K562 (cell line): ENCODE results near the gene RAD52. TPM values are rescaled to one million over a fixed set of nuclear protein-coding genes. Genes with fewer than 3 reads are reported as not detected.

ENCODE experiments used
- ATAC-seq: fragments of 200-7000 bp; cut with Tn5 transposase; 3 replicates; pipeline ENCODE4 v1.9.1; 2020; ENCODE audit warnings: moderate library complexity
- BruUV-seq: library from RNA; stranded (reverse); fragments of 400-500 nt; replicated peaks from 2 replicates; lab custom pipeline; 2021; lab: Mats Ljungman, UMichigan
- CTCF ChIA-PET: fragments of 300-600 bp; formaldehyde crosslinking; extraction: SDS; loops from one replicate; lab custom pipeline; 2021; ENCODE audit warnings: low intra/inter-chr PET ratio; lab: Yijun Ruan, JAX
- POLR2A ChIA-PET: fragments of 300-600, 350-650 bp; sonication (Branson Sonifier 250); formaldehyde crosslinking; extraction: SDS; loops from one replicate; lab custom pipeline; 2021; ENCODE audit warnings: antibody characterized with exemption, inconsistent platforms; lab: Yijun Ruan, JAX
- DNase-seq, 4 experiments: peaks; one replicate each; pipeline versions ENCODE4 v3.0.0 to v3.0.0-alpha.2; 2011 to 2018; ENCODE audit warnings: low spot score in 3 of 4, mixed read lengths in 3 of 4; ENCODE audit errors: extremely low read depth in 1 of 4
- FAIRE-seq: peaks from 2 replicates; lab custom pipeline; 2011; peaks lifted over from hg19 to GRCh38; lab: Jason Lieb, UNC
- H2AFZ ChIP-seq: 2 replicates; pipeline ENCODE4 v1.6.0; 2011; ENCODE audit warnings: low read depth, low read length, control low read depth, inconsistent platforms
- H3K27ac ChIP-seq: fragments of 200-600 bp; 3 replicates; pipeline ENCODE4 v1.8.0; 2011; ENCODE audit warnings: low read depth, mild to moderate bottlenecking, control low read depth, inconsistent platforms, low read length, moderate library complexity, mixed read lengths; ENCODE audit errors: extremely low read depth
- H3K27me3 ChIP-seq, 2 experiments: fragments of 300-600 bp in 1 of 2; 2 replicates in 1 of 2; 3 replicates in 1 of 2; pipeline versions ENCODE4 v1.6.0 to v1.8.0; 2011; ENCODE audit warnings: inconsistent platforms in 2 of 2, low read length in 2 of 2, mild to moderate bottlenecking in 1 of 2, mixed read lengths in 1 of 2, moderate library complexity in 1 of 2; ENCODE audit not compliant: control insufficient read depth in 2 of 2, insufficient read depth in 2 of 2
- H3K36me3 ChIP-seq: fragments of 300-600 bp; 3 replicates; pipeline ENCODE4 v1.8.0; 2011; ENCODE audit warnings: mild to moderate bottlenecking, low read length, inconsistent platforms; ENCODE audit not compliant: control insufficient read depth, insufficient read depth
- H3K4me1 ChIP-seq, 2 experiments: fragments of 200-600 bp in 1 of 2; replicated peaks in 1 of 2; 2 replicates in 1 of 2; 3 replicates in 1 of 2; pipeline versions ENCODE4 v1.5.1 to v1.8.0; 2011; ENCODE audit warnings: inconsistent platforms in 2 of 2, low read length in 2 of 2, mild to moderate bottlenecking in 1 of 2, mixed read lengths in 1 of 2, moderate library complexity in 1 of 2; ENCODE audit not compliant: control insufficient read depth in 2 of 2, insufficient read depth in 2 of 2
- H3K4me2 ChIP-seq: 2 replicates; pipeline ENCODE4 v1.6.1; 2011; ENCODE audit warnings: low read length, control low read depth, inconsistent platforms, mixed read lengths; ENCODE audit not compliant: insufficient read depth
- H3K4me3 ChIP-seq: fragments of 200-600 bp; sonication (generic), shearing (Covaris generic); 2 replicates; pipeline ENCODE4 v1.5.1; 2016; ENCODE audit warnings: control low read depth, inconsistent platforms
- H3K79me2 ChIP-seq: fragments of 200-600 bp; 3 replicates; pipeline ENCODE4 v1.8.0; 2011; ENCODE audit warnings: low read length, inconsistent platforms; ENCODE audit not compliant: control insufficient read depth, insufficient read depth
- H3K9ac ChIP-seq, 2 experiments: 2 replicates each; pipeline versions ENCODE4 v1.6.0 to v1.6.1; 2011; ENCODE audit warnings: low read depth in 2 of 2, low read length in 2 of 2, control low read depth in 1 of 2, inconsistent platforms in 1 of 2, mild to moderate bottlenecking in 1 of 2, mixed read lengths in 1 of 2; ENCODE audit not compliant: insufficient read depth in 1 of 2
- H3K9me1 ChIP-seq: one replicate; pipeline ENCODE4 v1.6.0; 2011; ENCODE audit warnings: inconsistent platforms, mild to moderate bottlenecking, low read length, moderate library complexity; ENCODE audit not compliant: control insufficient read depth, insufficient read depth
- H3K9me3 ChIP-seq: replicated peaks from 2 replicates; pipeline ENCODE4 v1.5.1; 2011; ENCODE audit warnings: low read depth, low read length, inconsistent platforms; ENCODE audit not compliant: control insufficient read depth, insufficient read depth
- H4K20me1 ChIP-seq: replicated peaks from 2 replicates; pipeline ENCODE4 v1.6.1; 2011; ENCODE audit warnings: low read length, inconsistent platforms, mixed read lengths; ENCODE audit not compliant: control insufficient read depth, insufficient read depth
- CSDE1 ChIP-seq, 2 experiments: fragments of 450-650 bp; IDR thresholded peaks; 2 replicates each; pipeline ENCODE4 v1.6.1; 2016; ENCODE audit warnings: mild to moderate bottlenecking in 1 of 2
- DNMT1 ChIP-seq: fragments of 450-650 bp; IDR thresholded peaks from 2 replicates; pipeline ENCODE4 v1.6.1; 2016; ENCODE audit warnings: antibody characterized with exemption, mild to moderate bottlenecking
- NR4A1 ChIP-seq, 2 experiments: fragments of 250-450 bp in 1 of 2; fragments of 450-650 bp in 1 of 2; sonication (Bioruptor Pico) in 1 of 2; IDR thresholded peaks; 2 replicates each; pipeline versions ENCODE4 v1.4.0 to v1.6.1; 2016 to 2020; ENCODE audit warnings: mild to moderate bottlenecking in 2 of 2, missing compliant biosample characterization in 1 of 2, missing genetic modification characterization in 1 of 2, moderate library complexity in 1 of 2
- SP1 ChIP-seq: sonication (generic); formaldehyde crosslinking; IDR thresholded peaks from 2 replicates; pipeline ENCODE4 v1.8.1; 2022; ENCODE audit warnings: mild to moderate bottlenecking, missing genetic modification reagents
- XRCC3 ChIP-seq: fragments of 450-650 bp; IDR thresholded peaks from 2 replicates; pipeline ENCODE4 v1.6.1; 2017; ENCODE audit warnings: mild to moderate bottlenecking, moderate library complexity
- ZC3H11A ChIP-seq: IDR thresholded peaks from 2 replicates; pipeline ENCODE4 v1.6.1; 2012; ENCODE audit warnings: low read depth, low read length, improper control_type of control experiment
- ZNF224 ChIP-seq: sonication (generic); formaldehyde crosslinking; IDR thresholded peaks from 2 replicates; pipeline ENCODE4 v1.8.0; 2022; ENCODE audit warnings: mild to moderate bottlenecking, missing genetic modification reagents
- ZNF79 ChIP-seq: fragments of 250-450 bp; sonication (Bioruptor Pico); IDR thresholded peaks from 2 replicates; pipeline ENCODE4 v1.4.0; 2020; ENCODE audit warnings: low read depth, mild to moderate bottlenecking, moderate library complexity
- WGBS: fragments of 100-300 bp; shearing (Covaris generic); methylation state at CpG from one replicate; pipeline ENCODE4 v1.1.6; 2016; ENCODE audit warnings: low coverage, mixed read lengths; ENCODE audit not compliant: insufficient coverage; ENCODE audit errors: missing lambda C conversion rate; 5-methylcytosine and 5-hydroxymethylcytosine counted together
- in situ Hi-C: fragments of 300-500 bp; cut with MboI; formaldehyde crosslinking; loops from 4 replicates; pipeline ENCODE4 v1.15.0; 2018; ENCODE audit warnings: inconsistent platforms, mixed read lengths
- intact Hi-C: fragments of 100-400 bp; cut with micrococcal nuclease; formaldehyde crosslinking; loops from 2 replicates; pipeline ENCODE4 v1.14.2; 2022
- polyA plus RNA-seq, 8 experiments: library from polyadenylated mRNA; depleted of rRNA in 4 of 8; stranded (reverse) in 5 of 8; unstranded in 3 of 8; fragments of >200 nt; fragmentation: Nextera tagmentation in 2 of 8; fragmentation: Illumina TruSeq in 1 of 8; extraction: Ambion mirVana in 2 of 8; extraction: Trizol in 1 of 8; gene quantifications; 2 replicates each; pipeline versions ENCODE4 v1.2.1 to v1.2.3, GENCODE V29; 2011 to 2014; ENCODE audit warnings: inconsistent platforms in 1 of 8, missing spikeins in 1 of 8
- total RNA-seq, 7 experiments: library from RNA; depleted of rRNA in 6 of 7; stranded (reverse); fragments of >200 nt in 6 of 7; fragmentation: Illumina TruSeq in 2 of 7; extraction: Trizol in 2 of 7; gene quantifications; 2 replicates each; pipeline versions ENCODE4 v1.2.1 to v1.2.3, GENCODE V29; 2011 to 2021; ENCODE audit warnings: low replicate concordance in 1 of 7
- TF ChIP-seq, protein P1 (sequence below): sonication (generic); formaldehyde crosslinking; IDR thresholded peaks from 2 replicates; pipeline ENCODE4 v1.8.0; 2023; ENCODE audit warnings: mild to moderate bottlenecking, missing genetic modification reagents
- TF ChIP-seq, protein P2 (sequence below): IDR thresholded peaks from 2 replicates; pipeline ENCODE4 v1.6.1; 2011; ENCODE audit not compliant: insufficient read length; ENCODE audit errors: extremely low read depth
- TF ChIP-seq, protein P3 (sequence below): sonication (generic); formaldehyde crosslinking; IDR thresholded peaks from 2 replicates; pipeline ENCODE4 v1.8.1; 2023; ENCODE audit warnings: mild to moderate bottlenecking, missing genetic modification reagents

Gene RAD52
- total and polyA plus RNA-seq, 9 of the 15 experiments (the other 6 are each of a cell fraction or from before 2014, with no cell fraction given) = 1.3 to 15.9 (median 9.3) TPM

DNA sequence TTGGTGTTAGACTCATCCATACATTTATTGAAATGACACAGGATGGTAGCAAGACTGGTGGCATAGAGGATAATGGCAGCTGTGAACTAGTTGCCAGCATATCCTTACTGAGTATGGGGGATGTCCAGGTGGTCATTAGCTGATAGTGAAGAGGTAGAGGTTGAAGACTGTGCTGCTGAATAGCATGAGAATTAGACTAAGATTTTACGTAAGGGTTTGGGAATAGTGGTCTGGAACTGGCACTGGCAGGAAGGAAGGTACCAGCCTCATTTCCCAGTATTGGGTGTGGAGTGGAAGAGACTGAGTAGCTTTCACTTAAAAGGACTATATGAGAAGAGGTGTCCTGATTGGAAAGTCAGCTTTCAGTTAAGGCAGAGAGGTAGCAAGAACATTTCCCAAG lies 48.0 kb upstream of the RAD52 start:
- CTCF ChIA-PET = no interaction called here
- Histone ChIP-seq H3K9me1 (no peaks in the 10 kb centered on the region), H3K36me3 (no peaks in the 10 kb centered on the region), H3K9ac (no peak overlapping the region), H3K27me3 (no peaks in the 10 kb centered on the region), H4K20me1 (peaks cover 4% of the 10 kb centered on the region; the same call in 1 of the 2 replicates), H3K4me2 (no peak overlapping the region), H3K9me3 (no peaks in the 10 kb centered on the region), H3K4me1 (peaks cover 0 to 5% of the 10 kb centered on the region in 2 experiments; a peak in 2 of 5 replicates), H3K4me3 (no peak overlapping the region), H2AFZ (no peak overlapping the region), H3K27ac (no peak overlapping the region), H3K79me2 (peaks cover 17% of the 10 kb centered on the region)
- intact Hi-C loops = no loop called here
- no peak for FAIRE-seq
- ATAC-seq = no peak
- 83% methylated on average over 1 of the region's 1 CpG for WGBS
- in situ Hi-C loops = no loop called here
- POLR2A ChIA-PET = no interaction called here
- no peak for DNase-seq
- BruUV-seq = no TSS peak
- TF ChIP-seq DNMT1 (no peak), ZNF224 (CRISPR knock-in tag) (no peak), ZNF79 (no peak), SP1 (CRISPR knock-in tag) (no peak)

DNA sequence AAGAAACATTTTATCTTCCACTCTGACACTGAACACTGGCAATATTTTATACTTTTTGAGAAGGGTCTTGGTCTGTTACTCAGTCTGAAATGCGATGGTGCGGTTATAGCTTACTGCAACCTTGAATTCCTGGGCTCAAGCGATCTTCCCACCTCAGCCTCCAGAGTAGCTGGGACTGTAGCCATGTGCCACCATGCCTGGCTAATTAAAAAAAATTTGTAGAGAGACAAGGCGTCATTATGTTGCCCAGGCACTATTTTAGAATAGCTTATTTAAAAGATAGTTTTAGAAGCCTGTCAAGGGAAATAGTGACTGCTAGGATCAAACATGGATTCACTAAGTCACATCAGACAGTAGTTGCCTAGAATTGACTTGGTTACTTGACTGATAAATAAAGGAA lies 47.4 kb upstream of the RAD52 start:
- Histone ChIP-seq H3K4me1 (peaks cover 5% of the 10 kb centered on the region in 2 experiments; a peak in 3 of 5 replicates), H3K79me2 (peaks cover 22% of the 10 kb centered on the region), H2AFZ (no peak overlapping the region), H3K4me2 (no peak overlapping the region), H3K9me3 (no peaks in the 10 kb centered on the region), H3K9me1 (no peaks in the 10 kb centered on the region), H3K36me3 (no peaks in the 10 kb centered on the region), H3K4me3 (no peak overlapping the region), H3K9ac (no peak overlapping the region), H3K27me3 (no peaks in the 10 kb centered on the region), H4K20me1 (peaks cover 4% of the 10 kb centered on the region; the same call in 1 of the 2 replicates), H3K27ac (no peak overlapping the region)
- ChIA-PET CTCF (no interaction called here), POLR2A (no interaction called here)
- 74% methylated on average over 4 of the region's 4 CpGs for WGBS
- FAIRE-seq (no peak), DNase-seq (no peak), ATAC-seq (no peak)
- no TSS peak for BruUV-seq
- intact Hi-C loops = no loop called here
- in situ Hi-C loops = no loop called here
- TF ChIP-seq XRCC3 = no peak
- no peak for TF ChIP-seq CSDE1 (IDR thresholded peaks at IDR 0.05)
- TF ChIP-seq, protein P1, sequence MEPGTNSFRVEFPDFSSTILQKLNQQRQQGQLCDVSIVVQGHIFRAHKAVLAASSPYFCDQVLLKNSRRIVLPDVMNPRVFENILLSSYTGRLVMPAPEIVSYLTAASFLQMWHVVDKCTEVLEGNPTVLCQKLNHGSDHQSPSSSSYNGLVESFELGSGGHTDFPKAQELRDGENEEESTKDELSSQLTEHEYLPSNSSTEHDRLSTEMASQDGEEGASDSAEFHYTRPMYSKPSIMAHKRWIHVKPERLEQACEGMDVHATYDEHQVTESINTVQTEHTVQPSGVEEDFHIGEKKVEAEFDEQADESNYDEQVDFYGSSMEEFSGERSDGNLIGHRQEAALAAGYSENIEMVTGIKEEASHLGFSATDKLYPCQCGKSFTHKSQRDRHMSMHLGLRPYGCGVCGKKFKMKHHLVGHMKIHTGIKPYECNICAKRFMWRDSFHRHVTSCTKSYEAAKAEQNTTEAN (CRISPR knock-in tag) = no peak
- no peak for TF ChIP-seq NR4A1 (CRISPR knock-in tag; IDR thresholded peaks at IDR 0.05)
- no peak for TF ChIP-seq NR4A1 (tag; IDR thresholded peaks at IDR 0.05)
- no peak for TF ChIP-seq ZC3H11A
- TF ChIP-seq, protein P2, sequence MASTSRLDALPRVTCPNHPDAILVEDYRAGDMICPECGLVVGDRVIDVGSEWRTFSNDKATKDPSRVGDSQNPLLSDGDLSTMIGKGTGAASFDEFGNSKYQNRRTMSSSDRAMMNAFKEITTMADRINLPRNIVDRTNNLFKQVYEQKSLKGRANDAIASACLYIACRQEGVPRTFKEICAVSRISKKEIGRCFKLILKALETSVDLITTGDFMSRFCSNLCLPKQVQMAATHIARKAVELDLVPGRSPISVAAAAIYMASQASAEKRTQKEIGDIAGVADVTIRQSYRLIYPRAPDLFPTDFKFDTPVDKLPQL = no peak
- TF ChIP-seq, protein P3, sequence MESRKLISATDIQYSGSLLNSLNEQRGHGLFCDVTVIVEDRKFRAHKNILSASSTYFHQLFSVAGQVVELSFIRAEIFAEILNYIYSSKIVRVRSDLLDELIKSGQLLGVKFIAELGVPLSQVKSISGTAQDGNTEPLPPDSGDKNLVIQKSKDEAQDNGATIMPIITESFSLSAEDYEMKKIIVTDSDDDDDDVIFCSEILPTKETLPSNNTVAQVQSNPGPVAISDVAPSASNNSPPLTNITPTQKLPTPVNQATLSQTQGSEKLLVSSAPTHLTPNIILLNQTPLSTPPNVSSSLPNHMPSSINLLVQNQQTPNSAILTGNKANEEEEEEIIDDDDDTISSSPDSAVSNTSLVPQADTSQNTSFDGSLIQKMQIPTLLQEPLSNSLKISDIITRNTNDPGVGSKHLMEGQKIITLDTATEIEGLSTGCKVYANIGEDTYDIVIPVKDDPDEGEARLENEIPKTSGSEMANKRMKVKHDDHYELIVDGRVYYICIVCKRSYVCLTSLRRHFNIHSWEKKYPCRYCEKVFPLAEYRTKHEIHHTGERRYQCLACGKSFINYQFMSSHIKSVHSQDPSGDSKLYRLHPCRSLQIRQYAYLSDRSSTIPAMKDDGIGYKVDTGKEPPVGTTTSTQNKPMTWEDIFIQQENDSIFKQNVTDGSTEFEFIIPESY (CRISPR knock-in tag) = no peak
